Right lobe of liver (tissue), 4 donors: Measurements from ENCODE around the gene LAMTOR5.

Experiments
- CTCF ChIP-seq, 4 donors: fragments of 200-600 bp in 3 of 4; fragments of 450-650 bp in 1 of 4; IDR thresholded peaks; one replicate each; pipeline versions ENCODE4 v1.5.1 to v1.8.0; 2016 to 2022; ENCODE audit warnings: antibody characterized with exemption in 4 of 4, mild to moderate bottlenecking in 2 of 4
- POLR2A ChIP-seq: fragments of 450-650 bp; IDR thresholded peaks from one replicate; pipeline ENCODE4 v1.6.1; 2017; ENCODE audit warnings: antibody characterized with exemption, mild to moderate bottlenecking
- donor health status: DM: no; HTN: no; CAD: no.
- donor health status: DM: no; HTN: no; CAD: no.
- donor health status: DM: no; HTN: yes; CAD: no.

GRCh38 chr1:110394493-110394820 is 13.0 kb downstream of the LAMTOR5 start:
- TF ChIP-seq CTCF (IDR thresholded peaks at IDR 0.05) (no peak), POLR2A (no peak)
